Kidney epithelial cell (primary cell): ENCODE results near the gene TTLL5. TPM values are rescaled to one million over a fixed set of nuclear protein-coding genes. Genes with fewer than 3 reads are reported as not detected.

Experiments used
- DNase-seq: peaks from one replicate; pipeline ENCODE4 v3.0.0-alpha.2; 2010; ENCODE audit warnings: low read depth
- H3K27me3 ChIP-seq: 2 replicates; pipeline ENCODE4 v1.6.0; 2011; ENCODE audit warnings: low read length; ENCODE audit not compliant: control insufficient read depth, insufficient read depth
- H3K36me3 ChIP-seq: 2 replicates; pipeline ENCODE4 v1.5.1; 2011; ENCODE audit warnings: low read length; ENCODE audit not compliant: control insufficient read depth, insufficient read depth
- H3K4me3 ChIP-seq: 2 replicates; pipeline ENCODE4 v1.5.1; 2011; ENCODE audit warnings: low read depth, mild to moderate bottlenecking, control low read depth, low read length
- CTCF ChIP-seq: IDR thresholded peaks from 2 replicates; pipeline ENCODE4 v1.5.1; 2011; ENCODE audit warnings: mild to moderate bottlenecking, moderate library complexity, low read length, control low read depth, inconsistent platforms; ENCODE audit not compliant: insufficient read depth, poor library complexity, severe bottlenecking
- total RNA-seq: library from RNA; depleted of rRNA; stranded (reverse); fragments of >200 nt; gene quantifications from 2 replicates; pipeline ENCODE4 v1.2.3, GENCODE V29; 2015

The TTLL5 gene
- total RNA-seq, 1 donor from 2014 or later, result 24.7 TPM

GRCh38 chr14:75625034-75625433, 36.0 kb upstream of the TTLL5 start:
- Histone ChIP-seq H3K27me3 (no peaks in the 10 kb centered on the region), H3K4me3 (no peak overlapping the region), H3K36me3 (no peaks in the 10 kb centered on the region)
- no peak for DNase-seq
- no peak for TF ChIP-seq CTCF

DNA sequence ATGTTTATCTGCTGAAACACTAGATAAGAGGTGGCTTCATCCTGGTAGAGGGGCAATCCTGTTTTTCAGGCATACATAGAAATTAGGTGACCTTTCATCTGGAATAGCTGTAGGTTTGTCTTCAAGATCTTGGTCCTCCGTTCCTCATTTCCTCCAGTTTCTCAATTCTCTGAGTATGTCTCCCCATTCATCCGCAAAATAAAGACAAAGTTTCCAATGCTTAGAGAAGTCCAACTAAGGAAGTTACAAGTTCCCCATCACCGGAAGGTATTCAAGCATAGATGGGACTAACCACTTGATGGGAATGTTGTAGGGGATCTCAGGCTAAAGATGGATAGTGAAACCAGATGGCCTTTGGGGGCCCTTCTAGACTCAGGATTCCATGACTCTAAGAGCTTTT, 34.6 kb upstream of the TTLL5 start:
- H3K27me3 ChIP-seq, result no peaks in the 10 kb centered on the region
- DNase-seq, result no peak
- H3K36me3 ChIP-seq, result no peaks in the 10 kb centered on the region
- TF ChIP-seq CTCF, result no peak
- H3K4me3 ChIP-seq, result no peak overlapping the region

- TF ChIP-seq CTCF, result no peak
Observed at GRCh38 chr14:75626863-75627262, 34.2 kb upstream of the TTLL5 start.

GRCh38 chr14:75627406-75627805, 33.6 kb upstream of the TTLL5 start:
- Histone ChIP-seq H3K36me3 (no peaks in the 10 kb centered on the region), H3K4me3 (no peak overlapping the region), H3K27me3 (peaks cover 3% of the 10 kb centered on the region)
- no peak for DNase-seq
- TF ChIP-seq CTCF, result no peak

More at GRCh38 chr14:75626863-75627262, 34.2 kb upstream of the TTLL5 start:
- H3K4me3 ChIP-seq, result no peak overlapping the region
- no peak for DNase-seq
- peaks cover 3% of the 10 kb centered on the region for H3K27me3 ChIP-seq
- H3K36me3 ChIP-seq, result no peaks in the 10 kb centered on the region

- no peak for DNase-seq
- no peak overlapping the region for H3K4me3 ChIP-seq
- TF ChIP-seq CTCF, result no peak
- peaks cover 3% of the 10 kb centered on the region for H3K27me3 ChIP-seq
- no peaks in the 10 kb centered on the region for H3K36me3 ChIP-seq
Observed at GRCh38 chr14:75628816-75629215, 32.2 kb upstream of the TTLL5 start.

GRCh38 chr14:75630695-75631452, 30.2 kb upstream of the TTLL5 start:
- peaks cover 3% of the 10 kb centered on the region for H3K27me3 ChIP-seq
- no peaks in the 10 kb centered on the region for H3K36me3 ChIP-seq
- no peak for DNase-seq
- no peak overlapping the region for H3K4me3 ChIP-seq
- TF ChIP-seq CTCF, result no peak
